NOMO-1 treated with dmso at 0.1 percent for 144 hours (cell line): Measurements from ENCODE around the gene PCTP.

Experiments
- DNase-seq: peaks from one replicate; lab custom pipeline; 2025; ENCODE audit not compliant: unreplicated experiment; lab: John Stamatoyannopoulos, UW

Gene PCTP

DNA sequence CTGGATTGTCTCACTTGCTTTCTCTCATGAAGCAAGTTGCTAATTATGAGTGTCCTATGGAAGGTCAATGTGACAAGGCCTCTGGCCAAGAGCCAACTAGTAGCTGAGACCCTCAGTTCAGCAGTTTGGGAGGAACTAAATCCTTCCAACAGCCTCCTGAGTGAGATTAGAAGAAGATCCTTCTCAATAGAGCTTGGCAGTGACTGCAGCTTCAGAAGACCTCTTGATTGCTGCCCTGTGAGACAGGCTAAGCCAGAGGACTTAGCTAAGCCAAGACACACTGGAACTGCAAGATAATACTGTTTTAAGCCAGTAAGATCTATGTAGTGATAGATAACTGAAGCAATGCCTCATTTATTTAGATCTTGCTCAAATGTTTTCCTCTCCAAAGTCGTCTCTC is 34.3 kb downstream of the PCTP start:
- DNase-seq = no peak

DNA sequence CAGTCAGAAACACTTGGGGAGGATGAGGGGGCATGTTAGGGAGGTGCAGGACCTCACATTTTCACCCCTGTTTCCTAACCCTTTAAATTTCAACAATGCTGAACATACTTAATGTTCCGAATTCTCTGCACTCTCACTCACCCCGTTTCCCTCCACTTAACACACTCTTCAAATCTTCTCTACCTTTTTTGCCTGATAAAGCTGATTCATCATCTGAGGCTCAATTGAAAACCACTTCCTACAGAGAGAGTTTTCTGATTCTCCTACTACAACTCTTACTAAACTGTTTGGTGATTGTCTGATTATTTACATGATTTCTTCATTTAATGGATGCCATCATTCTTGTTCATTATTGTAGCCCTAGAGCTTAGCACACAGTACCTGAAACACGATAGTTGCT is 42.4 kb downstream of the PCTP start:
- no peak for DNase-seq

DNA sequence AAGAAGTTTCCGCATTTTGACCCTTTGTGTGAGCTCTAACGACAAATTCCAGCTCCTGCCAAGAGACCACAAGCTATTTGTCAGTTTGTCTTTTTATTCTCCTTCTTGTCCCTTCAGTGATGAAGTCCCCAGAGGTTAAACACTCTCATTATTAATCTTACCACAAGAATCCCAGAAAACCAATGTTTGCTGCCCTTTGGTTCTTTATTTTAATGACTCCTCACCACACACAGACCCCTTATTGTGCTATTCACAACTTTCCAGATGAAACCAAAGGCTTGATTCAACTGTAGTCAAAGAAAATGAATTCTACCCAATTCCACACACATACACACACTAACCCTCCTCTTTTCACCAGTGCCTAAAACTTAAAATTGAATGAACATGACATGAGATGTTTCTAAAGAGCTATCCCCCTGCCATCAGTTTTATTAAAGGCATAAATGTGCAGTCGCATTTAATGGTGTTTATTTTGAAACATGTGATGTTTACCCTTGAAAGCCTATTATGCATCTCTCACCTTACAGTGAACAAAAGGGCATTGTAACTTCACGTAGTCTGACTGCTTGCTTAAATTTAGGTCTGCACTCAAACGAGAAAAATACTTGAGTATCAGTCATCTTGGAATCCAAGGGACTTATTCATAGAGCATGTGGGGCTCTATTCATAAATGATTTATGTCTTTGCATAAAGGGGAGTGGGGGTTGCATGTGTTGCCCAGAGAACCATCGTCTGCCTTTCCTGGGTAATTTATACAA is 44.1 kb downstream of the PCTP start:
- no peak for DNase-seq

DNA sequence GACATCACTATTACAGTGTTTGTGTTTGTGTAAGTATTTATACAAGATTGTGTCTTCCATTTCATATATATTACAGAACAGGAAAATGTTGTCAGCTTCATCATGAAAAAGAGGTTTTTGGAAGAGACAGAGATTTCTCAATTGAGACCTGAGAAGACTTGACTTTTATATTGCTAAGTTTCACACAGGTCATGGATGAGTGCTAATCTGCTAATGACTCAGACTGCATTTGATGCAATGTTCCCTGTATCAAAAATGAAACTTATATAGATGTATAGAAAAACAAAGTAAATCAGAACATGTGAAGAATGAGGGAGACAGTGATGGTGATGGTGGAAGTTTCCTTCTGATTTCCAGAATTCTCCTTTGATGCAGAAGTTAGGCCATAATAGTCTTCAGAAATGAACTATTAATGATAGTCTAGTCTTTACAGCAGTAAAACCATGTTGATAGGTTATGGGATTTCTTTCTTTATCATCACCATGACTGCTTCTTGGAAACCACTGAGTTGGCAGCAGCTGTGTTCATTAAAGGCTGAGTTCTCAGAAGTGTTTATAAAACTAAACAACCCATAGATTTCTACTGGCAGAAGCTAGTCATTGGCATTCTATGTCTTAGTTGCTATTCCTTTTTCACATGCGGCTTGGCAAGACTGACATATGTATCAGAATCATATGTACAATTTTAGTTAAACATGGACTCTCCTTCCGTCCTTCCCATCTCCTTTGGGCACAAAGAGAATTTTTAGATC is 56.1 kb downstream of the PCTP start:
- DNase-seq = no peak

DNA sequence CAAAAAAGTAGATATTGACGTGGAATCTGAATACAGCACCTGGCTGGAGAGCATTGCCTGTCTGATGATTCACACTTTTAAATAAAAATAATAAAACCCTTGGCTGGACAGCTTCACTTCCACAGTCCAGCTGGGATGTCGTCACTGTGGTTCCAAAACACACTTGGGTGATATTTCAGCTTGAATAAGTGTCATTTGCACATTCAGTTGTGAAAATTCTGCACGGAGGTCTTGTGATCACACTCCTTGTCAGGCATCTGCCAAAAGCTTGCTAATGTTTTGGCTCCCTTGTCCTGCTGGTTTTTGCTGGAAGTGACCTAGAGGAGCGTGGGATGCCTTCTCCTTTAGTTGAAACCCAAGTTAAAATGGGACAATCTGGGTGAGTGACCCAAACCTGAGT is 60.7 kb downstream of the PCTP start:
- no peak for DNase-seq

DNA sequence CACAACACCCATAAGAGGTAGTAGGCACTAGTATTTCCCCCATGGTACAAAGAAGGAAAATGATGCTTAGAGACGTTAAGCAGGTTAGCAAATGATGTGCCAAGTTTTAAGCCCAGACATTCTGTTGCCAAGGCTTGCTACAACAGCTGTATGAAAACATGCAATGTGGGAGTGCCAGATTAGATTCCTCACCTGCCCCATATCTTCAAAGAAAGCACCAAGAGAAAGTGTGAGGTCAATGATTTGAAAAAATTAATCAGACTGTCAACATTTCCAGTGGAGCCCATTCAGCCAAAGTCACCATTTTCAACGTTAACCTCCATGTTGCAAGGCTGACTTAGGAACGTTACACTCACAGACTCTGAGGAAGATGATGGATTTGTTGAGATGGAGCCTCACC is 61.5 kb downstream of the PCTP start:
- no peak for DNase-seq

DNA sequence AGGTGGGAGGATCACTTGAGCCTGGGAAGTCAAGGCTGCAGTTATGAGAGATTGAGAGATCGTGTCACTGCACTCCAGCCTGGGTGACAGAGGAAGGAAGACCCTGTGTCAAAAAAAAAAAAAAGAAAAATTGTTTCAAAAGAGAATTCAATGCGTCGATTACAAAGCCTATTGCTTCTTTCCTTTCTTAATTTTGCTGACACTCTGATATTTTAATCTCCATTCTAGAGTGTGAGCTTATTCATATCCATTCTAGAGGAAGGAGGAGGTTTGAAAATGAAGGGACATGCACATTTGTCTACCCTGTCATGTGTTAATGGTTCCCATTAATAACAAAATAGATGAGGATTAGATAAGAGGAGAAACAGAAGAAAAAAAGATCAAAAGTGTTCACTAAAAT is 63.1 kb downstream of the PCTP start:
- DNase-seq = no peak

DNA sequence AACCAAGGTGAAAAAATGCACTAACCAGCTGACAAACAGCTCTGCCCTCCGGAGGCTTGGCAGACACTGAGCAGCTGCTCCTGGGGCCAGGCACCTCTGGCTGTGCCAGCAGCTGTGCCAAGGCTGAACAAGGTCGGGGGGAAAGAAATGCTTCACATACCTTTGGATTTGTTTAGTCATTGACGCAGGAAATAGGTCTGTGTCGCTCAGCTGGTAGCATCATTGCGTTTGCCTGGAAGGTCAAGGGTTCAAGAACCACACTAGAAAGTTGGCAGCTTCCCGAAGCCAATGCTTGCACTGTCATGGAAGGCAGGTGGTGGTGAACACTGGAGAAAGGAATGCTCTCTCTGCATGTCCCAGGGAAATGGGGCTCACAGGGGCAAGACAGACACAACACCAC is 63.5 kb downstream of the PCTP start:
- DNase-seq = no peak

DNA sequence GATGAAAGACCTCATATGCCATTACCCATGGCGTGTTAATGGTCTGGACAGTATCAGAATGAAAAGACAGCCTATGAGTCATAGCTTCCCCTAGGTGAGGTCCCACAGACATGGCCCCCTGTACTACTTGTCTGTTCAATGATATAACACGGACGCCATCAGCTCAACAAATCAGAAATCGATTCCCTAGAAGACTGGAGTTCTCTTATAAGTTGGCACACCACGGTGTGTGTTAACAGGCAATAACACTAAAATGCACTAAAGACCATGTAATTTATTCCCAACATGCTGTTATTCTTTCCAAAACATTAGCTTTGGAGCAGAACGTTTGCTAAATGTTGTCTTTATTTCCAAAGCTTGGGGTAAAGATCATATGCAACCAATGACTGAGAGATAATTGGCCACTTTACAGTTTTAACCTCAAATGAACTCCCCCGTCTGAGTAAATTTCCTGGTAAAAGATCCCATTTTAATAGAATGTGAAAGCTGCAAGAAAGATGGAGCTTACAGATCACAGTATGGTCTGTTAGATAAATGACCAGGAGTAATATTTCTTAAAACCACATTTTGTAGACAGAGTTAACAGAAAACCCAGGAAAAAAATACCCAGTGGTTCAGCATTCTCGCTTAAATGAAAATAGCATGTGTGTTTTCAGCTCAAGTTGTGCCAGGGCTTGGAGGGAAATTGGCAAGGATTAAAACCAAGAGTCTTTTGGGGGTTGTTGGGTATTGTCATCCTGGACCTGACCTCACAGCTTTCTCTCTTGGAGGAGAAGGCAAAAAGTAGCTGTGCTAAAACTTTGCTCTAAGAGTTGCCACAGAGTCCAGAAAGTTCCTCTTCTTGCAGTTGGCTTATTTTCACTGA is 65.9 kb downstream of the PCTP start:
- no peak for DNase-seq

DNA sequence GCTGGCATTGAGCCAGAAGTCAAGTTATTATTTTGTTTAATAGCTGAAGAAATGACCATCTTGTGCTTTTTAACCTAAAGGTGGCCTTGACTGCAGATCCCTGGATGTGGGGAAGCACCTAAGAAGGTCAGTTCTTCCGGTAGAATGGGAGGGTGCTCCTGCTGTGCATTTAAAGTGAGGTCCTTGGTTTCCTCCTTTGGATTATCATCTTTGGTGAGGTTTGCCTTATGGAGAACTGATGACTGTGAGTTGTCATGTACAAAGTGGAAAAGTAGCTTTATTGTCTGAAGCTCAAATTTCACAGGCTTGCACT is 66.5 kb downstream of the PCTP start:
- DNase-seq = no peak

DNA sequence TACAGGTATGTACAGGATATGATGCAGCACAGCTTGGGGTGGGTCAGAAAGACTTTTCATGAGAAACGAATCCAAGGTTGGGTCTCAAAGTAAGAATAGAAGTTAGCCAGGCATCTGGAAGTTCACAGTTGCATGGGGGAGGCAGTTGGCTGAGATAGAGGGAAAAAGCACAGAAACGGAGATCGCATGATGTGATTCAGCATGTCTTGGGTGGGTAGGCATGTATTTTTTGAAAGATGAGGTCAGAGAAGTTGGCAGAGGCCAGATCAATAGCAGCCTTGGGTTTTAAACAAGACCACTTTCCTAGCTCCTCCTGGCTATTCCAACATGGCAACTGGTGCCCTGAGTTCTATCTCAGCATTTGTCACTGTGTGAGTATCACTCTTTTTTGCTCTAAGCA is 67.2 kb downstream of the PCTP start:
- DNase-seq = no peak

DNA sequence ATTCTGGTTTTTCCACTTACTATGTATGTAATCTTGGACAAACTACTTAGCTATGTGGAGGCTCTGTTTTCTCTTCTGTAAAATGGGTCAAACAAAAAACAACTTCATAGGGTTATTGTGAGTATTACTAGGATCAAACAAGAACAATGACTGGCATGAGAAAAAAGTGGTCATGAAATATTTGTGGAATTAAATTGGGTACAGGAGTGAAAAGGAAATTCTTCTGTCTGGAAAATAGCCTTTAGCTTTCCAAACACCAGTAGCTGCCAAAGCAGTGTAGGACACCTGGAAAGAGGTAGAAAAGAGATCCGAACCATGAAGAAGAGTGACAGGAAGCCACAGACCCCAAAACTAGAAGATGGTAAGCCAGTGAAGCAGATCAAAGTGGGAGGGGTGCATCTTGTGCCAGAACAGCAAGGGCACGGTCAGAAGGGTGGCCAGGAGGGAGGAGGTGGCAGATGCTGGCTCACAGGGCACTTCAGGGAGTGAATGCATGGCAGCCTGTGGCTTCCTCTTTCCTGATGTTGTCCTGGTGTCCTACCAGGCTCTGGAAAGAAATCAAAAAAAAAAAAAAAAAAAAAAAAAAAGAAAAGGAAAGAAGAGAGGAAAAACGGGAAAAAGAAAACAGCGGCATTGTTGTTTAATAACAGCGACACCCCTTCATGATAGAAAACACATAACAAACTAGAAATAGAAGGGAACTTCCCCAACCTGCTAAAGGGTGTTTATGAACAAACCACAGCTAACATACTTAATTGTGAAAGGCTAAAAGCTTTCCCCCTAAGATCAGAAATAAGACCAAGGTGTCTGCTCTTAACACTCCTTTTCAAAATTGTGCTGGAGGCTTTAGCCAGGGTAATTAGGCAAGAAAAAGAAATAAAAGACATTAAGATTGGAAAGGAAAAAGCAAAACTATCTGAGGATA is 67.9 kb downstream of the PCTP start:
- DNase-seq = no peak

DNA sequence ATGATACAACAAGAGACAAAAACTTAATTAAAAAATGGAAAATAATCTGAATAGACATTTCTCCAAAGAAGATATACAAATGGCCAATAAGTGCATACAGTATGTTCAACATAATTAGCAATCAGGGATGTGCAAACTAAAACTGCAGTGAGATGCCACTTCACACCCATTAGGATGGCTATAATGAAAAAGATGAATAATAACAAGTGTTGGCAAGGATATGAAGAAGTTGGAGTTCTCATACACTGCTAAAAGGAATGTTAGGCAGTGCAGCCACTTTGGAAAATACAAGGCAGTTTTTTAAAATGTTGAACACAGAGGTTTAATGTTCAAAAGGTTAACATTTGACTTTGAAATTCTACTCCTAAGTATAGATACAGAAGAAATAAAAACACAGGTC is 69.8 kb downstream of the PCTP start:
- DNase-seq = no peak

DNA sequence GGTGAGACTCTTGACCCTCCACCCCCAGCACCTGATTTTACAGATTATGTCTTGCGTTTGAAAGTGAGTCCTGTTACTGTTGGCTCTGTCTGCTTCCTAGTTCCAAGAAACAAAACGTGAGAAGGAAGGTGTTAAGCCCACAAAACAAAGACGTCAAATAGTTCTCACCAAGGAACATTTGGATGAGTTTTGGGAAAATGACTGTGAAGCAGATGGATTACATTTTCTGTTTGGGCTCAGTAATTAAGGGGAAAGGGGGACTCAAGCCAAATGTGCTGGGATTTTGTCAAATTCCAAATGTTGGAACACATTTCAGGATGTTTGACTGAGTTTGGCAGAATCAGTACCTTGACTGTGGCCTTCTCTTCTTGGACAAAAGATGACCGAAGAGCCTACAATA is 71.2 kb downstream of the PCTP start:
- DNase-seq = no peak

DNA sequence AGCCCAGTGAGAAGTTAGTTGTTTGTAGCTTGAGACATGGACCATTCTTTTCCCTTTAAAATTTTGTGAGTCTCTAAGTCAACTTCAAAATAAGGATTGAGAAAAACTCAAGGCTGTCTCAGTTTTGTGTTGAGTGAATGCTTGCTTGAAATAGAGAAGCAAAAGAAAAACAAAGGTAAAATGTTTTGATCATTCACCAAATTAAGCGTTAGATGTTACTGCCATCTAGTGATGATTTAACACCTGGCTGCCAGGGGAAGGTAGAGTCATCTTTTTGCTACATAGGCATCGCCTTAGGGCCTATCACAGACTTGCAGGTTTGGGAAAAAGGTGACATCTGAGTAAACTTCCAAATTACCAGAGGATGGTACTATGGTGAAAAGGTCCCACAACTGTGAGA is 74.4 kb downstream of the PCTP start:
- no peak for DNase-seq
